Esophagus muscularis mucosa (tissue), 4 donors: ENCODE data around the gene MEMO1. TPM values are rescaled to one million over a fixed set of nuclear protein-coding genes. Genes with fewer than 3 reads are reported as not detected.
"Not testable (repeated sequence)": the region's sequence is repeated elsewhere in the genome, so short reads cannot be mapped to it uniquely, and the experiment has no call there.

ENCODE experiments used
- DNase-seq: peaks from one replicate; pipeline ENCODE4 v3.0.0-alpha.2; 2017; ENCODE audit errors: extremely low spot score
- H3K27ac ChIP-seq, 4 donors: fragments of 200-600 bp; sonication (generic); replicated peaks in 1 of 4; 1 replicate in 3 of 4; 2 replicates in 1 of 4; pipeline ENCODE4 v1.5.1; 2016 to 2019; ENCODE audit warnings: mild to moderate bottlenecking in 1 of 4
- H3K27me3 ChIP-seq, 4 donors: fragments of 200-600 bp; sonication (generic); one replicate each; pipeline versions ENCODE4 v1.5.1 to v1.6.0; 2016 to 2019
- H3K36me3 ChIP-seq, 4 donors: fragments of 200-600 bp; sonication (generic); one replicate each; pipeline ENCODE4 v1.5.1; 2016 to 2019
- H3K4me1 ChIP-seq, 4 donors: fragments of 200-600 bp; sonication (generic); one replicate each; pipeline ENCODE4 v1.5.1; 2016 to 2019
- H3K4me3 ChIP-seq, 4 donors: fragments of 200-600 bp; sonication (generic); 1 replicate in 2 of 4; 2 replicates in 2 of 4; pipeline ENCODE4 v1.5.1; 2016 to 2019; ENCODE audit warnings: mild to moderate bottlenecking in 4 of 4, moderate library complexity in 1 of 4
- H3K9me3 ChIP-seq, 4 donors: fragments of 200-600 bp; sonication (generic); 1 replicate in 3 of 4; 2 replicates in 1 of 4; pipeline ENCODE4 v1.5.1; 2016 to 2019
- EP300 ChIP-seq: sonication (generic); formaldehyde crosslinking; IDR thresholded peaks from one replicate; pipeline ENCODE4 v1.6.1; 2017; ENCODE audit warnings: antibody characterized with exemption
- POLR2A ChIP-seq: fragments of 450-650 bp; IDR thresholded peaks from one replicate; pipeline ENCODE4 v1.6.1; 2017; ENCODE audit warnings: antibody characterized with exemption, moderate library complexity, mild to moderate bottlenecking, low read depth
- POLR2AphosphoS5 ChIP-seq, 2 donors: sonication (generic); formaldehyde crosslinking; IDR thresholded peaks; one replicate each; pipeline ENCODE4 v1.6.1; 2017; ENCODE audit warnings: antibody characterized with exemption in 2 of 2
- WGBS: methylation state at CpG from one replicate; pipeline ENCODE4 v1.1.5; 2018; 5-methylcytosine and 5-hydroxymethylcytosine counted together
- intact Hi-C: fragments of 100-400 bp; cut with DNase I; formaldehyde crosslinking; loops from one replicate; pipeline ENCODE4 v1.15.1; 2023
- total RNA-seq, 4 donors: library from RNA; depleted of rRNA; stranded (reverse); fragments of >200 nt; gene quantifications; one replicate each; pipeline versions ENCODE4 v1.1.0 to v1.2.1, GENCODE V29; 2016
- TF ChIP-seq, protein P1 (sequence below), 3 experiments: fragments of 200-600 bp in 2 of 3; fragments of 450-650 bp in 1 of 3; sonication (generic) in 2 of 3; IDR thresholded peaks; one replicate each; pipeline ENCODE4 v1.5.1; 2017 to 2019; ENCODE audit warnings: antibody characterized with exemption in 3 of 3, mild to moderate bottlenecking in 2 of 3, moderate library complexity in 1 of 3

The MEMO1 gene
- total RNA-seq, 4 donors from 2014 or later = 25.0 to 40.7 (median 33.2) TPM

DNA sequence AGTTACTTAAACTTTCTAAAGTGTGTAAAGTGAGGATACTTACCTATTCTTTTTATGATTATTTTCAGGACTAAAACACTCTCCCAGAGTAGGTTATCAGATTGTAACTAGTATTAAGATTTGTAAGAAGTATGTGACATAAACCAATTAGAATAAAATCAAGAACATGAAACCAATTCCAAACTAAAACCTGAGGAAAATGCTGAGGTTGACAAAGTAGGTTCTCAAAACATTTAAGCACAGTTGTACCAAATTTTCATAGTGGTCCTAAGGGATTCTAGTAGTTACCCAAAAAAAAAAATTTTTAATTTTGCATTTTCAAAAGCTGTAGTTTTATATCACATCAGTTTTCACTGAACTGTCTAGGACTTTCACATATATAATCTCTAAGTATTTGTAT is 157.3 kb downstream of the MEMO1 start:
- intact Hi-C loops = no loop called here
- H3K27ac ChIP-seq = no peak overlapping the region
- no peak overlapping the region for H3K4me3 ChIP-seq
- H3K36me3 ChIP-seq = no peaks in the 10 kb centered on the region
- no peak for TF ChIP-seq POLR2A
- no peak for TF ChIP-seq EP300
- no peak for TF ChIP-seq POLR2AphosphoS5 (IDR thresholded peaks at IDR 0.05)
- TF ChIP-seq, protein P1, sequence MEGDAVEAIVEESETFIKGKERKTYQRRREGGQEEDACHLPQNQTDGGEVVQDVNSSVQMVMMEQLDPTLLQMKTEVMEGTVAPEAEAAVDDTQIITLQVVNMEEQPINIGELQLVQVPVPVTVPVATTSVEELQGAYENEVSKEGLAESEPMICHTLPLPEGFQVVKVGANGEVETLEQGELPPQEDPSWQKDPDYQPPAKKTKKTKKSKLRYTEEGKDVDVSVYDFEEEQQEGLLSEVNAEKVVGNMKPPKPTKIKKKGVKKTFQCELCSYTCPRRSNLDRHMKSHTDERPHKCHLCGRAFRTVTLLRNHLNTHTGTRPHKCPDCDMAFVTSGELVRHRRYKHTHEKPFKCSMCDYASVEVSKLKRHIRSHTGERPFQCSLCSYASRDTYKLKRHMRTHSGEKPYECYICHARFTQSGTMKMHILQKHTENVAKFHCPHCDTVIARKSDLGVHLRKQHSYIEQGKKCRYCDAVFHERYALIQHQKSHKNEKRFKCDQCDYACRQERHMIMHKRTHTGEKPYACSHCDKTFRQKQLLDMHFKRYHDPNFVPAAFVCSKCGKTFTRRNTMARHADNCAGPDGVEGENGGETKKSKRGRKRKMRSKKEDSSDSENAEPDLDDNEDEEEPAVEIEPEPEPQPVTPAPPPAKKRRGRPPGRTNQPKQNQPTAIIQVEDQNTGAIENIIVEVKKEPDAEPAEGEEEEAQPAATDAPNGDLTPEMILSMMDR (IDR thresholded peaks at IDR 0.05) = no peak
- H3K27me3 ChIP-seq = no peaks in the 10 kb centered on the region
- H3K4me1 ChIP-seq = no peaks in the 10 kb centered on the region
- H3K9me3 ChIP-seq = no peaks in the 10 kb centered on the region
- DNase-seq = no peak

DNA sequence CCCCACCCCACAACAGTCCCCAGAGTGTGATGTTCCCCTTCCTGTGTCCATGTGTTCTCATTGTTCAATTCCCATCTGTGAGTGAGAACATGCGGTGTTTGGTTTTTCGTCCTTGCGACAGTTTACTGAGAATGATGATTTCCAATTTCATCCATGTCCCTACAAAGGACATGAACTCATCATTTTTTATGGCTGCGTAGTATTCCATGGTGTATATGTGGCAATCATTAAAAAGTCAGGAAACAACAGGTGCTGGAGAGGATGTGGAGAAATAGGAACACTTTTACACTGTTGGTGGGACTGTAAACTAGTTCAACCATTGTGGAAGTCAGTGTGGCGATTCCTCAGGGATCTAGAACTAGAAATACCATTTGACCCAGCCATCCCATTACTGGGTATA is 168.7 kb downstream of the MEMO1 start:
- H3K9me3 ChIP-seq, intact Hi-C loops, H3K4me1 ChIP-seq, H3K4me3 ChIP-seq, H3K27ac ChIP-seq, H3K36me3 ChIP-seq, H3K27me3 ChIP-seq, DNase-seq: not testable (repeated sequence)
- WGBS = 98% methylated on average over 5 of the region's 5 CpGs

DNA sequence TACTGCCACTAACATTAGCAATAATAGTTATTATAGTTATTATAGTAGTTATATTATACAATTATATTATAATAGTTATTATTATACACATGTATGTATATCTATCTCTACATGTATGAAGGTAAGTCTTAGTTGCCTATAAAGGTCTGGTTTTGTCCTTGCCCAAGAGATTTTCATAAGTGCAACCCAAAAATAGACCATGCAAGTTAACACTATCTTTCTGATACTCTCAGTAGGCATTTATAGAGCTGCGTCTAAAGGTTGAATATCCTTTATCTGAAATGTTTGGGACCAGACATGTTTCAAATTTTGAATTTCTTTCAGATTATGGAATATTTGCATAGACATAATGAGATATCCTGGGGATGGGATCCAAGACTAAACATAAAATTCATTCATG is 175.4 kb downstream of the MEMO1 start:
- H3K9me3 ChIP-seq = no peaks in the 10 kb centered on the region
- H3K27ac ChIP-seq = no peak overlapping the region
- intact Hi-C loops = no loop called here
- no peak for DNase-seq
- no peak overlapping the region for H3K4me3 ChIP-seq
- H3K27me3 ChIP-seq = no peaks in the 10 kb centered on the region
- TF ChIP-seq POLR2AphosphoS5 (IDR thresholded peaks at IDR 0.05) (no peak), POLR2A (no peak), EP300 (no peak)
- TF ChIP-seq, protein P1 (IDR thresholded peaks at IDR 0.05) = no peak
- H3K36me3 ChIP-seq = no peaks in the 10 kb centered on the region
- WGBS = 87% methylated on average over 1 of the region's 1 CpG
- no peaks in the 10 kb centered on the region for H3K4me1 ChIP-seq

DNA sequence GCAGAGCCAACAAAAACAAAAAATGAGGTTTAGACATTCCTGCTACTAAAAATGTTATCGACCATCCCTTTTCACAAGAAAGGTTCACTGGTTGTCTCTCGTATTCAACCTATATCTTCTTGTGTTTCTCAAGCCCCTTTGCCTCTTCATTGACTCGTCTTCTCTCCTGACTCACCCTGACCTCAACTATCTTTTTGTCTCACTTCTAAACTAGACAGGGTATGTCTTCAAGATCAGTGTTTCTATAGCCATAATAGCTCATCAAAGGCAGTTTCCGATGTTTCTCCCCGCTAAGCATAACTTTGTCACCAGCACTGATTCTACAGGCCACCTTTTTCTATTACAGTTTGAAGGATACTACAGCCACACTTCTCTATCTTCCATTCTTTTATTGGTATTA is 178.4 kb downstream of the MEMO1 start:
- no peaks in the 10 kb centered on the region for H3K27me3 ChIP-seq
- no peak for DNase-seq
- no peaks in the 10 kb centered on the region for H3K4me1 ChIP-seq
- no peak for TF ChIP-seq POLR2AphosphoS5 (IDR thresholded peaks at IDR 0.05)
- TF ChIP-seq, protein P1 (IDR thresholded peaks at IDR 0.05) = no peak
- no peak for TF ChIP-seq EP300
- TF ChIP-seq POLR2A = no peak
- no peaks in the 10 kb centered on the region for H3K9me3 ChIP-seq
- H3K4me3 ChIP-seq = no peak overlapping the region
- no peaks in the 10 kb centered on the region for H3K36me3 ChIP-seq
- WGBS = 93% methylated on average over 5 of the region's 5 CpGs
- H3K27ac ChIP-seq = no peak overlapping the region
- intact Hi-C loops = no loop called here

DNA sequence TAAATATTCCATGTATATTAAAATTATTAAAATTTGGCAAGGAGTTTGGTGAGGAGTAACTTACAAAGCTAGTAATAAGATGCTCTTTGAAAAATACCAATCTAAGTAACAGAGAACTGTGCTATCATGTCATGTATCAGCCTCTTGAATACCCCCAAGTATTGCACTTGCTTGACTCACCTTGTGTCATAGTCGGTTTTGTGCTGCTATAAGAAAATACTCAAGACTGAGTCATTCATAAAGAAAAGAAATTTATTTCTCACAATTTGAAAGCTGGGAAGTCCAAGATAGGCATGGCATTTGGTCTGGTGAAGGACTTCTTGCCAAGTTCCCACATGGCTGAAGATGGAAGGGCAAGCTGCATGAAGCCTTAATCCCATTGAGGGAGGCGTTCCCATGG is 179.2 kb downstream of the MEMO1 start:
- Histone ChIP-seq H3K27me3 (no peaks in the 10 kb centered on the region), H3K36me3 (no peaks in the 10 kb centered on the region), H3K4me3 (no peak overlapping the region), H3K9me3 (no peaks in the 10 kb centered on the region), H3K27ac (no peak overlapping the region), H3K4me1 (no peaks in the 10 kb centered on the region)
- no peak for DNase-seq
- no peak for TF ChIP-seq EP300
- 93% methylated on average over 2 of the region's 2 CpGs for WGBS
- intact Hi-C loops = no loop called here

DNA sequence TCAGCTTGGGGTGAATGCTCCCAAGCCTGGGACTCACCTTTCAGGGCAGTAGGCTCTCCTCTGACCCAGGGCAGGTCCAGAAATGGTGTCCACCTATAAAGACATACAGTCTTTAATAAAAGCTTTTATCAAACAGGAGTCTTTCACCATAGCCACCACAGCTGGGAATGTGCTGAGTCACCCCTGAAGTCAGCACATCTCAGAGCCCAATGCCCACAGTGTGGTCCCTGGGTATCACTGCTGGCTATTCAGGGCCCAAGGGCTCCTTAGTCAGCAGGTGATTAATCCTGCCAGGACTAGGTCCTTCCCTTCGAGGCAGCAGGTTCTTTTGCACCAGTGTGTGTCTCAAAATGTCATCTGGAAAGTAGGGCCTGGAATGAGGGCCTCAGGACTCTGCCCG is 181.9 kb downstream of the MEMO1 start:
- no peaks in the 10 kb centered on the region for H3K9me3 ChIP-seq
- no peak overlapping the region for H3K27ac ChIP-seq
- TF ChIP-seq, protein P1 (IDR thresholded peaks at IDR 0.05) = no peak
- TF ChIP-seq POLR2AphosphoS5 (IDR thresholded peaks at IDR 0.05) (no peak), POLR2A (no peak)
- WGBS = 83% methylated on average over 2 of the region's 2 CpGs
- H3K4me3 ChIP-seq = no peak overlapping the region
- no peaks in the 10 kb centered on the region for H3K27me3 ChIP-seq
- no peaks in the 10 kb centered on the region for H3K36me3 ChIP-seq
- DNase-seq = no peak
- H3K4me1 ChIP-seq = no peaks in the 10 kb centered on the region
- intact Hi-C loops = no loop called here
